Keratinocyte (primary cell): ENCODE results near the gene PIWIL4. TPM values are rescaled to one million over a fixed set of nuclear protein-coding genes. Genes with fewer than 3 reads are reported as not detected.
A peak's percentile ranks its signal among the peaks of the same experiment; 100 is the strongest.

ENCODE experiments used
- DNase-seq: peaks from one replicate; pipeline ENCODE4 v3.0.0-alpha.2; 2011; ENCODE audit warnings: low read depth, missing footprints, low spot score
- FAIRE-seq: peaks from 2 replicates; lab custom pipeline; 2011; peaks lifted over from hg19 to GRCh38; lab: Jason Lieb, UNC
- H2AFZ ChIP-seq: 2 replicates; pipeline ENCODE4 v1.6.0; 2012; ENCODE audit warnings: low read length, control low read depth, inconsistent platforms; ENCODE audit not compliant: control insufficient read depth
- H3K27ac ChIP-seq: 2 replicates; pipeline ENCODE4 v1.5.1; 2011; ENCODE audit warnings: low read length; ENCODE audit not compliant: control insufficient read depth, insufficient read depth
- H3K27me3 ChIP-seq: 3 replicates; pipeline ENCODE4 v1.6.0; 2011; ENCODE audit warnings: low read length; ENCODE audit not compliant: control insufficient read depth, insufficient read depth; ENCODE audit errors: extremely low read depth
- H3K36me3 ChIP-seq, 2 experiments: 2 replicates in 1 of 2; 3 replicates in 1 of 2; pipeline ENCODE4 v1.5.1; 2011; ENCODE audit warnings: low read length in 2 of 2, mild to moderate bottlenecking in 1 of 2; ENCODE audit not compliant: control insufficient read depth in 2 of 2, insufficient read depth in 2 of 2; ENCODE audit errors: extremely low read depth in 1 of 2
- H3K4me1 ChIP-seq: 3 replicates; pipeline ENCODE4 v1.5.1; 2011; ENCODE audit warnings: low read length; ENCODE audit not compliant: control insufficient read depth, insufficient read depth; ENCODE audit errors: extremely low read depth
- H3K4me2 ChIP-seq: 3 replicates; pipeline ENCODE4 v1.6.0; 2011; ENCODE audit warnings: low read depth, low read length; ENCODE audit not compliant: control insufficient read depth, insufficient read depth; ENCODE audit errors: extremely low read depth
- H3K4me3 ChIP-seq, 3 experiments: fragments of 200-600 bp in 1 of 3; sonication (generic) in 1 of 3; 2 replicates in 2 of 3; 3 replicates in 1 of 3; pipeline ENCODE4 v1.5.1; 2011 to 2016; ENCODE audit warnings: low read length in 3 of 3, mild to moderate bottlenecking in 3 of 3, control low read depth in 2 of 3, inconsistent platforms in 1 of 3, low read depth in 1 of 3, mixed read lengths in 1 of 3, mixed run types in 1 of 3, moderate library complexity in 1 of 3; ENCODE audit not compliant: control insufficient read depth in 2 of 3, insufficient read depth in 2 of 3; ENCODE audit errors: extremely low read depth in 1 of 3
- H3K79me2 ChIP-seq: 2 replicates; pipeline ENCODE4 v1.6.0; 2012; ENCODE audit warnings: low read length; ENCODE audit not compliant: control insufficient read depth, insufficient read depth
- H3K9ac ChIP-seq: 3 replicates; pipeline ENCODE4 v1.6.0; 2011; ENCODE audit warnings: low read length; ENCODE audit not compliant: control insufficient read depth, insufficient read depth; ENCODE audit errors: extremely low read depth
- H3K9me1 ChIP-seq: 3 replicates; pipeline ENCODE4 v1.6.0; 2011; ENCODE audit warnings: low read length; ENCODE audit not compliant: control insufficient read depth, insufficient read depth; ENCODE audit errors: extremely low read depth
- H3K9me3 ChIP-seq: 2 replicates; pipeline ENCODE4 v1.5.1; 2012; ENCODE audit warnings: low read depth, low read length; ENCODE audit not compliant: control insufficient read depth
- H4K20me1 ChIP-seq: 3 replicates; pipeline ENCODE4 v1.6.0; 2011; ENCODE audit warnings: low read length; ENCODE audit not compliant: control insufficient read depth, insufficient read depth; ENCODE audit errors: extremely low read depth
- EZH2 ChIP-seq: IDR thresholded peaks from one replicate; pipeline ENCODE4 v1.6.1; 2012; ENCODE audit warnings: inconsistent platforms, mild to moderate bottlenecking, low read length, moderate library complexity
- dilution Hi-C: fragments of 300-500 bp; cut with MboI; formaldehyde crosslinking; loops from one replicate; pipeline ENCODE4 v1.7.0; 2020; ENCODE audit warnings: low sequenced_read_pairs; ENCODE audit not compliant: extremely low pct_ligation_motif_present
- polyA plus RNA-seq, 5 experiments: library from polyadenylated mRNA; depleted of rRNA in 3 of 5; stranded (reverse) in 3 of 5; stranded (forward) in 1 of 5; unstranded in 1 of 5; fragments of >200 nt; gene quantifications; 1 replicate in 1 of 5; 2 replicates in 3 of 5; 3 replicates in 1 of 5; pipeline versions ENCODE4 v1.2.1 to v1.2.3, GENCODE V29; 2011 to 2012; ENCODE audit warnings: missing spikeins in 2 of 5, low read depth in 1 of 5, low replicate concordance in 1 of 5
- TF ChIP-seq, protein P1 (sequence below), 3 experiments: IDR thresholded peaks in 1 of 3; conservative IDR thresholded peaks in 1 of 3; optimal IDR thresholded peaks in 1 of 3; 2 replicates in 2 of 3; 3 replicates in 1 of 3; pipeline versions ENCODE3 to v1.5.1; 2011; ENCODE audit warnings: low read length in 3 of 3, mild to moderate bottlenecking in 3 of 3, moderate library complexity in 2 of 3, control low read depth in 1 of 3, inconsistent platforms in 1 of 3; ENCODE audit not compliant: insufficient read depth in 2 of 3; ENCODE audit errors: extremely low read depth in 1 of 3

PIWIL4 gene
- polyA plus RNA-seq, 1 donor (not counting 4 experiments of a cell fraction or from before 2014, with no cell fraction given) = 0.14 TPM

- TF ChIP-seq, protein P1, sequence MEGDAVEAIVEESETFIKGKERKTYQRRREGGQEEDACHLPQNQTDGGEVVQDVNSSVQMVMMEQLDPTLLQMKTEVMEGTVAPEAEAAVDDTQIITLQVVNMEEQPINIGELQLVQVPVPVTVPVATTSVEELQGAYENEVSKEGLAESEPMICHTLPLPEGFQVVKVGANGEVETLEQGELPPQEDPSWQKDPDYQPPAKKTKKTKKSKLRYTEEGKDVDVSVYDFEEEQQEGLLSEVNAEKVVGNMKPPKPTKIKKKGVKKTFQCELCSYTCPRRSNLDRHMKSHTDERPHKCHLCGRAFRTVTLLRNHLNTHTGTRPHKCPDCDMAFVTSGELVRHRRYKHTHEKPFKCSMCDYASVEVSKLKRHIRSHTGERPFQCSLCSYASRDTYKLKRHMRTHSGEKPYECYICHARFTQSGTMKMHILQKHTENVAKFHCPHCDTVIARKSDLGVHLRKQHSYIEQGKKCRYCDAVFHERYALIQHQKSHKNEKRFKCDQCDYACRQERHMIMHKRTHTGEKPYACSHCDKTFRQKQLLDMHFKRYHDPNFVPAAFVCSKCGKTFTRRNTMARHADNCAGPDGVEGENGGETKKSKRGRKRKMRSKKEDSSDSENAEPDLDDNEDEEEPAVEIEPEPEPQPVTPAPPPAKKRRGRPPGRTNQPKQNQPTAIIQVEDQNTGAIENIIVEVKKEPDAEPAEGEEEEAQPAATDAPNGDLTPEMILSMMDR (optimal IDR thresholded peaks at IDR 0.05 in 1 of 3, IDR thresholded peaks at IDR 0.05 in 1 of 3, conservative IDR thresholded peaks at IDR 0.05 in 1 of 3; ENCODE audit: extremely low read depth in 1 of 3, insufficient read depth in 2 of 3, low read length in 3 of 3) = peak in 2 of 3 experiments; percentile 33 to 56
- TF ChIP-seq EZH2 = no peak
- dilution Hi-C loops = no loop called here
- DNase-seq = no peak
- Histone ChIP-seq H3K27ac (no peak overlapping the region), H2AFZ (no peak overlapping the region), H3K9me1 (no peaks in the 10 kb centered on the region), H3K4me2 (no peak overlapping the region), H3K9ac (no peak overlapping the region), H3K4me3 (no peak overlapping the region), H3K79me2 (no peaks in the 10 kb centered on the region), H3K9me3 (no peaks in the 10 kb centered on the region), H3K4me1 (no peaks in the 10 kb centered on the region), H3K27me3 (no peaks in the 10 kb centered on the region), H4K20me1 (no peaks in the 10 kb centered on the region), H3K36me3 (no peaks in the 10 kb centered on the region)
- peak; percentile 23 for FAIRE-seq
These were observed 35.5 kb downstream of the PIWIL4 start for GRCh38 chr11:94602430-94603372.

GRCh38 chr11:94603587-94603986, 36.4 kb downstream of the PIWIL4 start:
- Histone ChIP-seq H3K27ac (no peak overlapping the region), H3K4me2 (no peak overlapping the region)

More at GRCh38 chr11:94603587-94603986, 36.4 kb downstream of the PIWIL4 start:
- Histone ChIP-seq H2AFZ (no peak overlapping the region), H3K4me3 (no peak overlapping the region), H4K20me1 (no peaks in the 10 kb centered on the region), H3K9ac (no peak overlapping the region), H3K27me3 (no peaks in the 10 kb centered on the region), H3K36me3 (no peaks in the 10 kb centered on the region), H3K79me2 (no peaks in the 10 kb centered on the region), H3K9me3 (no peaks in the 10 kb centered on the region), H3K4me1 (no peaks in the 10 kb centered on the region), H3K9me1 (no peaks in the 10 kb centered on the region)
- no peak for FAIRE-seq
- dilution Hi-C loops = no loop called here
- DNase-seq = no peak
- no peak for TF ChIP-seq EZH2
- TF ChIP-seq, protein P1 (optimal IDR thresholded peaks at IDR 0.05 in 1 of 3, IDR thresholded peaks at IDR 0.05 in 1 of 3, conservative IDR thresholded peaks at IDR 0.05 in 1 of 3; ENCODE audit: extremely low read depth in 1 of 3, insufficient read depth in 2 of 3, low read length in 3 of 3) = no peak
